Activated naive CD4-positive, alpha-beta T cell treated with anti-CD3 and anti-CD28 coated beads, Interleukin-2, amount 50 U/mL, for 72 hours (primary cell): ENCODE results near the gene ARMH1. TPM values are rescaled to one million over a fixed set of nuclear protein-coding genes. Genes with fewer than 3 reads are reported as not detected.

Source experiments
- ATAC-seq, 2 donors: fragments of 150-1000 bp; cut with Tn5 transposase; 2 replicates each; pipeline ENCODE4 v1.10.0; 2021; ENCODE audit warnings: mild to moderate bottlenecking in 2 of 2, moderate library complexity in 2 of 2
- DNase-seq, 2 donors: peaks; one replicate each; pipeline ENCODE4 v3.0.0; 2021 to 2022; ENCODE audit warnings: low spot score in 2 of 2
- H3K27ac Mint-ChIP-seq, 2 donors: one replicate each; pipeline ENCODE4 v1.8.0; 2022; ENCODE audit warnings: mild to moderate bottlenecking in 2 of 2, mixed read lengths in 2 of 2
- H3K36me3 Mint-ChIP-seq, 2 donors: one replicate each; pipeline ENCODE4 v1.8.0; 2022; ENCODE audit warnings: mixed read lengths in 2 of 2
- H3K9me3 Mint-ChIP-seq, 2 donors: one replicate each; pipeline ENCODE4 v1.8.0; 2022; ENCODE audit warnings: mixed read lengths in 2 of 2
- total RNA-seq, 2 donors: library from RNA; stranded (reverse); gene quantifications; one replicate each; pipeline ENCODE4 v1.2.3, GENCODE V29; 2022

ARMH1 gene
- total RNA-seq, 2 donors from 2014 or later = 102 to 155 TPM

DNA sequence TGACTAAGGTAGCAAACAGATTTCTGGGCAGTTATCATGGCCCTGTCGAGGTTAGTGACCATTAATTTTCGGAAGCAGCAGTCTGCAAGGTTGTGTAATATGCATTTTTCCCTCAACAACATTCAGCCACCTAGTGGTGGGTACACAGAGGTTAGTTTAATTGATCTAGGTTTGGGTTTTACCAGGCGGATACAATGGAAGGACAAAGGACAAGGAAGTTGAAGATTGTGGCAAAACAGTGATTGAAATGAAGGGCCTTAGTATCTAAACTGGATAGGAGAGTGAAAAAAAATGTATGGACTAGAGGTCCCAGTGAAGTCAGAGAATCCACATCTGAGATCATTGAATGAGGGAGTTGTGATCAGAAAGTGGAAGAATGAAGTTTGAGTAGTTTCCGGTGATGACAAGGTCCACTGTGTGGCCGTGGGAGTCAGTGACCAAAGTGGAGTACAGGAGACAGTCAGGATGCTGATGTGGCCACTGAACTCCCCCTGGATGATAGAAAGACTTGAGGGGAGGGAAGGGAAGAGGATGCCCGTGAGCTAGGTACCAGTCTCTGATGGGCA is 2.8 kb downstream of the ARMH1 start:
- ATAC-seq = no peak
- H3K9me3 Mint-ChIP-seq = no peaks in the 10 kb centered on the region
- no peak overlapping the region for H3K27ac Mint-ChIP-seq
- no peaks in the 10 kb centered on the region for H3K36me3 Mint-ChIP-seq
- DNase-seq = no peak

DNA sequence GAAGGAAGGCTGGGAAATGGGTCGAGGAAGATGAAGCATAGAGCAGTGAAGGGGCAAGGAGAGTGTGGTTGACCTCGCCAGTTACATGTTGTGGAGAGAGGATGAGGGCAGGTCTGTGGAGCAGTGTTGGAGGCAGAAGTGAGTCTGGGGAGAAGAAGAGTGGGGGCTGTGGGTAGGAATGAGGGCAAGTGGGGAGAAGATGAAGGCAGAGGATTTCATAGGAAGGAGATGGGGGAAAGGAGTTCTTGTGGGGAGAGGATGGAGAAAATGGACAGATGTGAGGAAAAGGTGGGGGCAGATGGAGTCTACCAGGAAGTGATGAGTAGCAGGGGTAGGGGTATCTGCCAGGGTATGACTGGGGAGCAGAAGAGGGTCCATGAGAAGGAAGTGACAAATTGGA is 3.6 kb downstream of the ARMH1 start:
- no peak overlapping the region for H3K27ac Mint-ChIP-seq
- H3K9me3 Mint-ChIP-seq = no peaks in the 10 kb centered on the region
- no peaks in the 10 kb centered on the region for H3K36me3 Mint-ChIP-seq
- DNase-seq (no peak), ATAC-seq (no peak)

DNA sequence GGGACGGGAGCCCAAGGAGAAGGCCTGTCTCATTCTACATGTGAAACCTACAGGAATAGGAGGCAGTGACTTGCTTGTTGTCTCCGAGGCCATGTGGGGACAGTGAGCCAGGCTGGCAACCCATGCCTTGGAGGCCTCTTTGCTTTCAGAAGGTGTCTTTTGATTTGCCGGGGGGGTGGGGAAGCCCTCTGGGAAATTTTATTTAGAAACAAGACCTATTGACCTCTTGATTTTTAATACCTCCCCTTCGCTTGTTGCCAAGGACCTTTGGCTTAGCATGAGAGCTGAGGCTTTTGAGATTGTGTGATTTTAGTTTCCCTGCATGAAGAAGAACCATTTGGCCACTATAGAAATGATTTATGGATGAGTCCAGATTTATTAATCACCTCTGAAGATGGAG is 4.1 kb downstream of the ARMH1 start:
- Mint-ChIP-seq H3K9me3 (no peaks in the 10 kb centered on the region), H3K27ac (no peak overlapping the region), H3K36me3 (no peaks in the 10 kb centered on the region)
- DNase-seq (no peak), ATAC-seq (no peak)

GRCh38 chr1:44679468-44679867 is 5.0 kb downstream of the ARMH1 start:
- ATAC-seq (no peak), DNase-seq (no peak)
- H3K27ac Mint-ChIP-seq = no peak overlapping the region
- H3K36me3 Mint-ChIP-seq = no peaks in the 10 kb centered on the region
- no peaks in the 10 kb centered on the region for H3K9me3 Mint-ChIP-seq

GRCh38 chr1:44681905-44682882 is 7.7 kb downstream of the ARMH1 start:
- DNase-seq (no peak), ATAC-seq (no peak)
- Mint-ChIP-seq H3K9me3 (no peaks in the 10 kb centered on the region), H3K27ac (no peak overlapping the region), H3K36me3 (no peaks in the 10 kb centered on the region)

DNA sequence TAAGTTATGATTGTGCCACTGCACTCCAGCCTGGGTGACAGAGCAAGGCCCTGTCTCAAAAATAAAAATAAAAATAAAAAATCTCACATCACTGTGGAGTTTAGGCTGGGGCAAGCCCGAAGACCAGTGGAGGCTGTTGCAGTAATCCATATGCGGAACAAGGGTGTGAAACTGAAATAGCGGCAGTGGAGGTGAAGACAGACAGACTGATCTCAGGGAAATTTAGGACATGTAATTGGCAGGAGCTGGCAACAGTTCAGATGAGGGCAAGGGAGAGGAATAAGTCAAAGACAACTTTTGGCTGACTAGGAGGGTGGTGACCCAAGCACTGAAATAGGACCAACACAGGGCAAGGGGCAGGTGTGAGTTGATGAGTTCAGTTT is 8.4 kb downstream of the ARMH1 start:
- no peak for DNase-seq
- ATAC-seq = no peak
- Mint-ChIP-seq H3K9me3 (no peaks in the 10 kb centered on the region), H3K27ac (no peak overlapping the region), H3K36me3 (no peaks in the 10 kb centered on the region)

- H3K27ac Mint-ChIP-seq = no peak overlapping the region
- H3K9me3 Mint-ChIP-seq = no peaks in the 10 kb centered on the region
- no peaks in the 10 kb centered on the region for H3K36me3 Mint-ChIP-seq
- ATAC-seq = peak in 1 of 2 donors; percentile 40
- DNase-seq = no peak
Measured at GRCh38 chr1:44684525-44684924, 10.0 kb downstream of the ARMH1 start.

- Mint-ChIP-seq H3K36me3 (no peaks in the 10 kb centered on the region), H3K9me3 (no peaks in the 10 kb centered on the region), H3K27ac (no peak overlapping the region)
- DNase-seq (no peak), ATAC-seq (no peak)
Measured at GRCh38 chr1:44685218-44685617, 10.7 kb downstream of the ARMH1 start.

DNA sequence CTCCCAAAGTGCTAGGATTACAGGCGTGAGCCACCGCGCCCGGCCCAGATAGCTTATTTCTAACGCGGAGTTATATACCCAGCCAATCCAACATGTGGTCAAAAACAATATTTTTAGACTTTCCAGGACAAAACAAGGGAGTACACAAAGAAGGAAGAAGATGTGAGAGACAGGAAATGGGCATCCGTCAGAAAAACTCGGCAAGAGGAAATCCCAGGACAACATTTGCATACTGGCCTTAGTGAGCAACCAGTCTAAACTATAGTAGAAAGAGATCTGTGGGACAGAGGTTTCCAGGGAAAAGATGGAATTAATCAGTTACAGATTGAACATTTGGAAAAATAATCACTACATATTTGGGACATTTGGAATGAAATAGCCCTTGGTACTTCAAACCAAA is 11.4 kb downstream of the ARMH1 start:
- no peaks in the 10 kb centered on the region for H3K36me3 Mint-ChIP-seq
- H3K9me3 Mint-ChIP-seq = no peaks in the 10 kb centered on the region
- no peak overlapping the region for H3K27ac Mint-ChIP-seq
- no peak for DNase-seq
- ATAC-seq = no peak

- ATAC-seq = no peak
- H3K36me3 Mint-ChIP-seq = no peaks in the 10 kb centered on the region
- H3K9me3 Mint-ChIP-seq = no peaks in the 10 kb centered on the region
- H3K27ac Mint-ChIP-seq = no peak overlapping the region
- DNase-seq = no peak
Measured at GRCh38 chr1:44688760-44689446, 14.4 kb downstream of the ARMH1 start.

- no peak for ATAC-seq
- no peak for DNase-seq
- H3K36me3 Mint-ChIP-seq = no peaks in the 10 kb centered on the region
- H3K9me3 Mint-ChIP-seq = no peaks in the 10 kb centered on the region
- H3K27ac Mint-ChIP-seq = no peak overlapping the region
Measured at GRCh38 chr1:44689447-44689765, 14.9 kb downstream of the ARMH1 start.

GRCh38 chr1:44693159-44693558 is 18.6 kb downstream of the ARMH1 start:
- peak; percentile 71 to 88 for ATAC-seq
- Mint-ChIP-seq H3K27ac (no peak overlapping the region), H3K9me3 (no peaks in the 10 kb centered on the region), H3K36me3 (no peaks in the 10 kb centered on the region)
- no peak for DNase-seq

DNA sequence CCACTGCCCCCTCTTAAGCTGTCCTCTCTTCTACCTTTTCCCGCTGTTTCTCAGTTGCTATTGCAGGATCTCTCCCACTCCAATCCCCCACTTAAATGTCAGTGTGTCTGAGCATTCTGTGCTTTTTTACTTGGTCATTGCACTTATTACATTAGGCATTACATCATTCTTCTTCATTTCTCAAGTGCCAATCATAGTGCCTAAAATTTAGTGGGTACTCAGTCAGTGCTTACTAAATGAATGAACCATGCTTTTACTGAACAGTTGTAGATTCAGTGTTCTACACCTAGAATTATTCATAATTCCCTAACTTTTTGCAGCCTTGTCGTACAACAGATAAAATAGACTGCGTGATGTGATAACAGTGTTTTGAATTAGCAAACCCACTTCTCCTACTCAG is 19.4 kb downstream of the ARMH1 start:
- H3K36me3 Mint-ChIP-seq = no peaks in the 10 kb centered on the region
- DNase-seq = no peak
- ATAC-seq = no peak
- H3K9me3 Mint-ChIP-seq = no peaks in the 10 kb centered on the region
- H3K27ac Mint-ChIP-seq = no peak overlapping the region

GRCh38 chr1:44694863-44695478 is 20.5 kb downstream of the ARMH1 start:
- Mint-ChIP-seq H3K9me3 (no peaks in the 10 kb centered on the region), H3K27ac (no peak overlapping the region), H3K36me3 (no peaks in the 10 kb centered on the region)
- ATAC-seq (no peak), DNase-seq (no peak)

GRCh38 chr1:44695671-44696070 is 21.2 kb downstream of the ARMH1 start:
- DNase-seq = no peak
- no peaks in the 10 kb centered on the region for H3K36me3 Mint-ChIP-seq
- H3K9me3 Mint-ChIP-seq = no peaks in the 10 kb centered on the region
- no peak overlapping the region for H3K27ac Mint-ChIP-seq
- ATAC-seq = no peak

- Mint-ChIP-seq H3K27ac (peak overlapping the region in 1 of 2 donors; percentile 41), H3K9me3 (no peaks in the 10 kb centered on the region), H3K36me3 (no peaks in the 10 kb centered on the region)
- ATAC-seq (no peak), DNase-seq (no peak)
Measured at GRCh38 chr1:44696101-44696500, 21.6 kb downstream of the ARMH1 start.

GRCh38 chr1:44696789-44697345 is 22.4 kb downstream of the ARMH1 start:
- ATAC-seq = peak; percentile 80 to 89
- H3K9me3 Mint-ChIP-seq = no peaks in the 10 kb centered on the region

More at GRCh38 chr1:44696789-44697345, 22.4 kb downstream of the ARMH1 start:
- Mint-ChIP-seq H3K36me3 (no peaks in the 10 kb centered on the region), H3K27ac (peak overlapping the region; percentile 41 to 55)
- no peak for DNase-seq
